Activated naive CD4-positive, alpha-beta T cell treated with anti-CD3 and anti-CD28 coated beads for 36 hours (primary cell): Measurements from ENCODE around the gene SLC35F1. TPM values are rescaled to one million over a fixed set of nuclear protein-coding genes. Genes with fewer than 3 reads are reported as not detected.

ENCODE experiments used
- CTCF ChIA-PET: fragments of 350-600 bp; sonication (Branson Sonifier 250); formaldehyde crosslinking; loops from one replicate; lab custom pipeline; 2021; ENCODE audit warnings: antibody characterized with exemption; lab: Charles Lee
- DNase-seq: peaks from one replicate; pipeline ENCODE4 v3.0.0-alpha.2; 2020
- H3K27ac Mint-ChIP-seq: one replicate; pipeline ENCODE4 v1.8.0; 2021; ENCODE audit warnings: mild to moderate bottlenecking, mixed read lengths
- H3K27me3 Mint-ChIP-seq: one replicate; pipeline ENCODE4 v1.8.0; 2021; ENCODE audit warnings: low read depth, mixed read lengths
- H3K36me3 Mint-ChIP-seq: one replicate; pipeline ENCODE4 v1.8.0; 2021; ENCODE audit warnings: low read depth, mixed read lengths
- H3K4me1 Mint-ChIP-seq: one replicate; pipeline ENCODE4 v1.8.0; 2021; ENCODE audit warnings: low read depth, mixed read lengths
- H3K4me3 Mint-ChIP-seq: one replicate; pipeline ENCODE4 v1.8.0; 2021; ENCODE audit warnings: mild to moderate bottlenecking, moderate library complexity, mixed read lengths
- H3K9me3 Mint-ChIP-seq: one replicate; pipeline ENCODE4 v1.8.0; 2021; ENCODE audit warnings: mixed read lengths
- intact Hi-C: fragments of 100-400 bp; cut with micrococcal nuclease; formaldehyde crosslinking; loops from one replicate; pipeline ENCODE4 v1.15.1; 2023
- total RNA-seq, 2 experiments: library from RNA; stranded (reverse); gene quantifications; one replicate each; pipeline ENCODE4 v1.2.3, GENCODE V29; 2021

Gene SLC35F1
- total RNA-seq, 2 experiments from 2014 or later = 0.07 TPM; not detected in 1

DNA sequence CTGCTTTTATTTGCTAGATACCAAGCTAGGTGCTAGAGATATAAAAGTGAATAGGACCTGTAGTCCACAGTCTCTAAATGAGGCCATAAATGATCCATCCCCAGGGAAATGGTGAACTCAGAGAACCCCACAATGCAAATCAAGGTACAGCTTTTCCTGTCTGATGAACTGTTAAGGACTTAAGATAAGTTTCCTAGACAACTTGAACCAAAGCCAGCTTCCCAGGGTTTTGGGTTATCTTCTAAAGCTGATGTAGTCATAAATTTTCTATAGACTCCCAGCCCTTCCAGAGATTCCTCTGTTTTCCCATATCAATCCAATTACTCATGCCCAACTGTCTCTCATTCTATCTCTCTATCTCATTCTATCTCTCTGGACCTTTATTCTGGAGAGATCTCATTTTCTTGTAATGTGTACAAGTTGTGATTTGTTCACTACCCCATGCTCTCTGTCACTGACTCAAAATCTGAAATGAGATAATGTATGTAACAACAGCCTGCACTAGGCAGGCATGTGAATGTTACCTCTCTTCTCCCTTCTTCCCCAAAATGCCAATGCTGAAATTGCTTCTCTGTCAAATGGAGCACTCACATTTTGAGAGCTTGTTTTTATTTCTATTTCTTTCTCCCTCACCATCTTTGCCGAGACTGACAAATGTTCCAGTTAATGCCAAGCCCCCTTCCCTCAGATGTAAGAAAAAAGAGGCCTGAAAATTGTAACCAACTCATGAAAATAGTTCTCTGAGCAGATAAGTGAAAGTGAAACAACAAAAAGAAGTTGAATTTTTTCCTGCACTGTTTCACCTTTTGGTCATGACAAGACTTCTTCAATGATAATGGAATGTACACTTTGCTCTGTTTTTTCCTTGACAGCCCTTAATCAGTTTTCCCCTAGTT, 279.9 kb downstream of the SLC35F1 start:
- intact Hi-C loops = loop anchor here (1.0 to 5.0 kb wide), 7 partner anchors 64 to 1346 kb away; partner anchors contain the start of gene ASF1A
- Mint-ChIP-seq H3K4me3 (peak overlapping the region; percentile 5), H3K4me1 (peaks cover 32% of the 10 kb centered on the region), H3K36me3 (no peaks in the 10 kb centered on the region), H3K9me3 (no peaks in the 10 kb centered on the region), H3K27me3 (no peaks in the 10 kb centered on the region), H3K27ac (peak overlapping the region; percentile 82)
- no peak for DNase-seq
- CTCF ChIA-PET = no interaction called here

- Mint-ChIP-seq H3K27ac (peak overlapping the region; percentile 82), H3K4me1 (peaks cover 32% of the 10 kb centered on the region), H3K4me3 (peak overlapping the region; percentile 5), H3K9me3 (no peaks in the 10 kb centered on the region), H3K27me3 (no peaks in the 10 kb centered on the region), H3K36me3 (no peaks in the 10 kb centered on the region)
- intact Hi-C loops = loop anchor here (1.0 to 5.0 kb wide), 7 partner anchors 64 to 1345 kb away; partner anchors contain the start of gene ASF1A
- CTCF ChIA-PET = no interaction called here
- peak; percentile 53 for DNase-seq
Observed at GRCh38 chr6:118187568-118188164, 280.6 kb downstream of the SLC35F1 start.

- Mint-ChIP-seq H3K4me1 (peaks cover 32% of the 10 kb centered on the region), H3K36me3 (no peaks in the 10 kb centered on the region), H3K9me3 (no peaks in the 10 kb centered on the region), H3K27me3 (no peaks in the 10 kb centered on the region), H3K4me3 (no peak overlapping the region), H3K27ac (no peak overlapping the region)
- CTCF ChIA-PET = no interaction called here
- no peak for DNase-seq
- intact Hi-C loops = loop anchor here (5.0 kb wide), 4 partner anchors 211 to 704 kb away; partner anchors contain the start of gene ASF1A
Observed at GRCh38 chr6:118188561-118188960, 281.5 kb downstream of the SLC35F1 start.

DNA sequence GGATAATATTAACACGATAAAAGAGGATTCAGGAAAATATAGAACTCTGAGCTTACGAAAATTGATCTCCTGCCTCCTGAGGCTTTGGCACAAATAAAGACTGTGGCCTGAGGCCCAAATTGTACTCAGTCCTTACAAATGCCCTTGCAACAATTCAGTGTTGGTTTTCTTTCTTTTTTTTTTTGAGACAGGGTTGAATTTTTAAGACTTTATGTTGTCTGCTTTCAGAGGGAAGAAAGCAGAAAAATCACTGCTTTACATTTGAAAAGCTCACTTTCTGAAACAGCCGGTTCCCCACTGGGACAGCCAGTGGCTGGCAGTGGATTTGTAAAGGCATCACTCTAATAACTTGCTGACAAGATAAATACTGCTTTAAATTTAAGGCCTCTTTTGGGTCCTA, 290.5 kb downstream of the SLC35F1 start:
- CTCF ChIA-PET = interaction anchor here (0.7 kb wide), 1 partner anchor 118 kb away, joined by 5 read pairs; no protein-coding TSS in a partner anchor
- no peaks in the 10 kb centered on the region for H3K9me3 Mint-ChIP-seq
- H3K4me3 Mint-ChIP-seq = no peak overlapping the region
- no peaks in the 10 kb centered on the region for H3K4me1 Mint-ChIP-seq
- H3K36me3 Mint-ChIP-seq = no peaks in the 10 kb centered on the region
- intact Hi-C loops = no loop called here
- peaks cover 2% of the 10 kb centered on the region for H3K27me3 Mint-ChIP-seq
- no peak overlapping the region for H3K27ac Mint-ChIP-seq
- DNase-seq = no peak

DNA sequence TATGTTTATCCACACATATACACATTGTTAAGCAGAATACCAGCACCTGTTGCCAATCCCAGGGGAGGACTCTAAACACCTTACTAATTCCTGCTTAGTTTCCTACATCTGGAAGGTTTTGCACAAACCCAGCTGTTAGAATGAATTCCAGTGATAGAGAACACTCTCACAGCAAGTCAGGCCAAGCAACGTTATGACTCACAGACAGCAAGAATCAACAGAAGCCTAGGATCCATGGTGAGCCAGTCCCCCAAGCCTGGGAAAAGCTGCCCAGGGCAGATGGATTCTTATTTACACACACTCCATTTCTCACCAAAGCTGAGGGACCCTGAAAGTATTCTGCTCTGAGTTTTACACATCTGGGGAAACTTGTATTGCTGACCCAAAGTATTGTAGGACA, 291.7 kb downstream of the SLC35F1 start:
- no peaks in the 10 kb centered on the region for H3K9me3 Mint-ChIP-seq
- H3K27me3 Mint-ChIP-seq = peaks cover 2% of the 10 kb centered on the region
- no peak for DNase-seq
- intact Hi-C loops = no loop called here
- H3K27ac Mint-ChIP-seq = no peak overlapping the region
- no peaks in the 10 kb centered on the region for H3K4me1 Mint-ChIP-seq
- H3K4me3 Mint-ChIP-seq = no peak overlapping the region
- CTCF ChIA-PET = interaction anchor here (0.6 kb wide), 1 partner anchor 39 kb away, joined by 4 read pairs; no protein-coding TSS in a partner anchor
- H3K36me3 Mint-ChIP-seq = no peaks in the 10 kb centered on the region

DNA sequence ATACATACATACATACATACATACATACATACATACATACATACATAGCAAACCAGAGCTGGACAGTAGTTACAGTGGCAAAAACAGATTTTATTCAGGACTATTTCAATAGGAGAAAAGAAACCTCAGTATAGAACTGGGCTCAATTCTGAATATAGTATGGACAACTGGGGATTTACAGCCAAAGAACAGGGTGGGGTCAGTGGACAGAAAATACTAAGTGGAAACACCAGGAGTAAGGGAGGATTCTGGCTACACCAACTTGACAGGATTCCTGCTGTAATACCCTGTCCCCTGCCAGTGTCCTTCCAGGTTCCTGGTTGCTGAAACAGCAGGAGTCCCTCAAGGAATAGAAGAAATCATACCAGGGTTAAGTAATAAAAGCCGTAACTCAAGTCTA, 293.1 kb downstream of the SLC35F1 start:
- Mint-ChIP-seq H3K4me3 (no peak overlapping the region), H3K27ac (no peak overlapping the region), H3K4me1 (no peaks in the 10 kb centered on the region), H3K36me3 (no peaks in the 10 kb centered on the region), H3K27me3 (peaks cover 2% of the 10 kb centered on the region), H3K9me3 (no peaks in the 10 kb centered on the region)
- intact Hi-C loops = no loop called here
- CTCF ChIA-PET = no interaction called here
- DNase-seq = no peak

GRCh38 chr6:118202517-118202916, 295.5 kb downstream of the SLC35F1 start:
- H3K4me1 Mint-ChIP-seq = no peaks in the 10 kb centered on the region
- no peak overlapping the region for H3K4me3 Mint-ChIP-seq
- intact Hi-C loops = no loop called here
- H3K27me3 Mint-ChIP-seq = peaks cover 2% of the 10 kb centered on the region
- no peak for DNase-seq
- CTCF ChIA-PET = no interaction called here
- H3K36me3 Mint-ChIP-seq = no peaks in the 10 kb centered on the region
- H3K9me3 Mint-ChIP-seq = no peaks in the 10 kb centered on the region
- H3K27ac Mint-ChIP-seq = no peak overlapping the region

- Mint-ChIP-seq H3K27me3 (peaks cover 2% of the 10 kb centered on the region), H3K4me1 (no peaks in the 10 kb centered on the region)
Observed at GRCh38 chr6:118203545-118203944, 296.5 kb downstream of the SLC35F1 start.

GRCh38 chr6:118206221-118206620, 299.2 kb downstream of the SLC35F1 start:
- intact Hi-C loops = no loop called here
- no peak overlapping the region for H3K27ac Mint-ChIP-seq
- CTCF ChIA-PET = no interaction called here
- no peaks in the 10 kb centered on the region for H3K4me1 Mint-ChIP-seq
- H3K36me3 Mint-ChIP-seq = no peaks in the 10 kb centered on the region
- peaks cover under 1% of the 10 kb centered on the region for H3K27me3 Mint-ChIP-seq
- DNase-seq = no peak
- H3K9me3 Mint-ChIP-seq = no peaks in the 10 kb centered on the region
- no peak overlapping the region for H3K4me3 Mint-ChIP-seq

More at GRCh38 chr6:118203545-118203944, 296.5 kb downstream of the SLC35F1 start:
- intact Hi-C loops = no loop called here
- H3K9me3 Mint-ChIP-seq = no peaks in the 10 kb centered on the region
- H3K27ac Mint-ChIP-seq = no peak overlapping the region
- H3K36me3 Mint-ChIP-seq = no peaks in the 10 kb centered on the region
- DNase-seq = no peak
- H3K4me3 Mint-ChIP-seq = no peak overlapping the region
- CTCF ChIA-PET = no interaction called here

- CTCF ChIA-PET = no interaction called here
- no peak overlapping the region for H3K27ac Mint-ChIP-seq
- H3K36me3 Mint-ChIP-seq = no peaks in the 10 kb centered on the region
- intact Hi-C loops = no loop called here
- no peak overlapping the region for H3K4me3 Mint-ChIP-seq
- no peaks in the 10 kb centered on the region for H3K4me1 Mint-ChIP-seq
- DNase-seq = no peak
- H3K9me3 Mint-ChIP-seq = no peaks in the 10 kb centered on the region
- peaks cover 3% of the 10 kb centered on the region for H3K27me3 Mint-ChIP-seq
Observed at GRCh38 chr6:118207947-118208346, 300.9 kb downstream of the SLC35F1 start.

DNA sequence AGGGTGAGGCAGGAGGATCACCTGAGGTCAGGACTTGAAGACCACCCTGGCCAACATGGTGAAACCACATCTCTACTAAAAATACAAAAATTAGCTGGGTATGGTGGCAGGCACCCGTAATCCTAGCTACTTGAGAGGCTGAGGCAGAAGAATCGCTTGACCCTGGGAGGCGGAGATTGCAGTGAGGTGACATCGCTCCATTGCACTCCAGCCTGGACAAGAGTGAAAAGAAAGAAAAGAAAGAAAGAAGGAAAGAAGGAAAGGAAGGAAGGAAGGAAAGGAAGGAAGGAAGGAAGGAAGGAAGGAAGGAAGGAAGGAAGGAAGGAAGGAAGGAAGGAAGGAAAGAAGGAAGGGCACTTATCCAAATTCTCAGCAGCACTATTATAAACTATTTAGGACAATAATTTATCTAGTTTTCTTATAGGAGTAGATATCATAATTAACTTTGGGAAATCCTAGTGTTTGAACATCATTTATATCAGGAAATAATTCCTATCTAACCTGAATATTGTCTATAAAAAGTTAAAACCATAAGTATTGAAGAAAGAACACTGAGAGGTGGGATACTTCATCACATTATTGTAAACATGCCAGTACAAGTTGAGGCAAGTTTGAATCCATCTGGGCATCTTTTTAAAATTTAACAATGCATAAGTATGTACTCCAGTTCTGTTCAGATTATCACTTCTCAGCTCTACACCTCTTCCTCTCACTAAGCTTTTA, 305.5 kb downstream of the SLC35F1 start:
- peaks cover 11% of the 10 kb centered on the region for H3K27me3 Mint-ChIP-seq
- CTCF ChIA-PET = no interaction called here

DNA sequence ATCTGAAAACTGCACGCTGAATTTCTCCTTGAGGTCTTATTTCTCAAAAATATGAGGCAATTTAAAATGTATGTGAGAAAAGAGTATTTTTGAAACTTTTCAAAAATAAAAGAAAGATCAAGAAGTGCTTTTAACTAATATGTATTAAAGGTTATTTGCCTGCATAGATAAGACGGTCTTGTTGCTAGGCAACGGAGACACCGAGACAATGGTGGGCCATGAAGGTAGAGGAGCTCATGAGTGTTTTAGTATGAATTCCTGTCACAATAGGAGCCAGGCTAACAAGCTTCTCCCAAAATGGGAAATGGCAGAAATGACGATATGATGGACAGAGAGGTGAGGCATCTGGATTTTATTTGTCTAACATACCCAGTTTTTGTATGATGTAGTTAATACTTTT, 308.2 kb downstream of the SLC35F1 start:
- Mint-ChIP-seq H3K4me1 (no peaks in the 10 kb centered on the region), H3K4me3 (no peak overlapping the region), H3K9me3 (no peaks in the 10 kb centered on the region), H3K27me3 (peaks cover 11% of the 10 kb centered on the region), H3K36me3 (no peaks in the 10 kb centered on the region), H3K27ac (no peak overlapping the region)
- intact Hi-C loops = no loop called here
- DNase-seq = no peak
- CTCF ChIA-PET = no interaction called here

More for the DNA sequence above, 305.5 kb downstream of the SLC35F1 start:
- intact Hi-C loops = no loop called here
- H3K4me3 Mint-ChIP-seq = no peak overlapping the region
- no peak overlapping the region for H3K27ac Mint-ChIP-seq
- H3K36me3 Mint-ChIP-seq = no peaks in the 10 kb centered on the region
- DNase-seq = no peak
- H3K4me1 Mint-ChIP-seq = no peaks in the 10 kb centered on the region
- no peaks in the 10 kb centered on the region for H3K9me3 Mint-ChIP-seq
